GM12892 (cell line): ENCODE data around the gene C1QTNF12.

ENCODE experiments used
- POLR2A ChIP-seq: IDR thresholded peaks from 2 replicates; pipeline ENCODE4 v1.6.1; 2011; ENCODE audit warnings: low read depth, low read length, control low read depth
- POLR2AphosphoS5 ChIP-seq: IDR thresholded peaks from 2 replicates; pipeline ENCODE4 v1.6.1; 2011; ENCODE audit warnings: low read depth, low read length, control low read depth
- TAF1 ChIP-seq: IDR thresholded peaks from 2 replicates; pipeline ENCODE4 v1.6.1; 2011; ENCODE audit warnings: low read depth, mild to moderate bottlenecking, control low read depth, low read length, borderline replicate concordance

GRCh38 chr1:1223321-1223720, 23.2 kb downstream of the C1QTNF12 start:
- no peak for TF ChIP-seq POLR2A
- TF ChIP-seq TAF1, result no peak
- no peak for TF ChIP-seq POLR2AphosphoS5
